GM23338 (cell line): ENCODE measurements around the gene LGALS7.
A peak's percentile ranks its signal among the peaks of the same experiment; 100 is the strongest.

Experiments
- CTCF ChIP-seq, 2 experiments: fragments of 200-600 bp in 1 of 2; sonication (generic) in 1 of 2; conservative IDR thresholded peaks; 2 replicates each; pipeline versions ENCODE4 v1.5.1 to v1.6.1; 2016 to 2017; ENCODE audit warnings: antibody characterized with exemption in 2 of 2, low read depth in 2 of 2, mild to moderate bottlenecking in 2 of 2, moderate library complexity in 1 of 2
- EZH2 ChIP-seq: fragments of 200-600 bp; sonication (generic); IDR thresholded peaks from one replicate; pipeline ENCODE4 v1.8.0; 2017; ENCODE audit warnings: antibody characterized with exemption, mild to moderate bottlenecking, low read depth; ENCODE audit not compliant: unreplicated experiment
- POLR2AphosphoS5 ChIP-seq: IDR thresholded peaks from 2 replicates; pipeline ENCODE4 v1.6.1; 2016; ENCODE audit warnings: antibody characterized with exemption, low read depth

GRCh38 chr19:38736413-38737280 is 36.7 kb downstream of the LGALS7 start:
- no peak for TF ChIP-seq EZH2
- no peak for TF ChIP-seq CTCF (conservative IDR thresholded peaks at IDR 0.05; ENCODE audit: low read depth in 2 of 2)
- peak; percentile 38; the same call in 1 of the 2 replicates for TF ChIP-seq POLR2AphosphoS5
